GM21360 (cell line): ENCODE measurements around the gene ELAVL4.

Experiments used
- ATAC-seq: cut with Tn5 transposase; IDR thresholded peaks from one replicate; pipeline ENCODE4 v1.9.1; 2021; ENCODE audit warnings: mild to moderate bottlenecking, moderate library complexity; ENCODE audit not compliant: unreplicated experiment

Gene ELAVL4

GRCh38 chr1:50175719-50176639 is 67.3 kb downstream of the ELAVL4 start:
- ATAC-seq: no peak

DNA sequence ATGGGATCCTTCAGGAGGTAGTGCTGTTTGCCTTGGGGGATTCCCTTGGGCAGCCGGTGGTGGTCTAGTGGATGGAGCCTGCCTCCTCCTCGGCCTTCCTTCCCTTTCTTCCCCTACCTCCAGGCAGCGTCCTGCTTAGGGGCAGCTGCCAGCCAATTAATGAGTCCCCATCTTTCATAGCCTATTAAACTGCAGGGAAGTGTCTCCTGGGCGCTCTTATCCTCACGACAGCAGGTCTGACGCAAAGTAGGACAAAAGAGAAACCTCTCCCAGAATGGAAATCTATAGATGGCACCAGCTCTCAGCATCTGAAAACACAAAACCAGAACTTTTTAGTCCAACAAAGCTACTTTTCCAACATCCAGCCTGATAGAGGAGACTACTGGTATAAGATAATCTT is 69.3 kb downstream of the ELAVL4 start:
- no peak for ATAC-seq

- ATAC-seq: no peak
Measured at GRCh38 chr1:50179639-50180038, 70.9 kb downstream of the ELAVL4 start.

- ATAC-seq: no peak
Measured at GRCh38 chr1:50180367-50180766, 71.6 kb downstream of the ELAVL4 start.

DNA sequence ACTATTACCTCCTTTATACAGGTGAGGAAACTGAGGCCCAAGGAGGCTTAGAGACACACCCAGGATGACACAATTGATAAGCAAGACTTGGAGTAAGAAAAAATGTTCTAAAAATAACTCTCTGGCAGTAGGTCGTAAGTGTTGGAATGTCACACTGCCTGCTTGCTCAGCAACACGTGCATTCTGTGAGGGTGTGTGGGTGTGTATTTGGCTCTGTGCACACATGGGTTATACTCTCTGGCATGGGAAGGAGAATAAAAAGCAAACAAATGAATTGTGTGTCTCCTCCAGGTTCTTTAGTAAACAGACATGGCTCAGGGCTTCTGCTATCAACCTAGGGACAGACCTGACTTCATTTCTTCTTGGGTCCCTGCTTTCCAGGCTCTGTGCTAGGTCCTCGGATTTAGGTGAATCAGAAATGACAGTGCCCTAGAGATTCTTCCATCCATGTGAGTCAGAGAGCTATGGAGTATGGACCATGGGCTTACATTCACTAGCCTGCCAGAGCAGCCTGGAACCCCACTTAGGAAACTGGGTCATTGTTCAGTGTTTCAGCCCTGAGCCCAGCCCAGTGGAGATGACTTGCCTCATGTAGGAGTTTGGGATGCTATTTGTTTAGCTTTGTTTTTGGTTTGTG is 72.4 kb downstream of the ELAVL4 start:
- ATAC-seq: no peak

DNA sequence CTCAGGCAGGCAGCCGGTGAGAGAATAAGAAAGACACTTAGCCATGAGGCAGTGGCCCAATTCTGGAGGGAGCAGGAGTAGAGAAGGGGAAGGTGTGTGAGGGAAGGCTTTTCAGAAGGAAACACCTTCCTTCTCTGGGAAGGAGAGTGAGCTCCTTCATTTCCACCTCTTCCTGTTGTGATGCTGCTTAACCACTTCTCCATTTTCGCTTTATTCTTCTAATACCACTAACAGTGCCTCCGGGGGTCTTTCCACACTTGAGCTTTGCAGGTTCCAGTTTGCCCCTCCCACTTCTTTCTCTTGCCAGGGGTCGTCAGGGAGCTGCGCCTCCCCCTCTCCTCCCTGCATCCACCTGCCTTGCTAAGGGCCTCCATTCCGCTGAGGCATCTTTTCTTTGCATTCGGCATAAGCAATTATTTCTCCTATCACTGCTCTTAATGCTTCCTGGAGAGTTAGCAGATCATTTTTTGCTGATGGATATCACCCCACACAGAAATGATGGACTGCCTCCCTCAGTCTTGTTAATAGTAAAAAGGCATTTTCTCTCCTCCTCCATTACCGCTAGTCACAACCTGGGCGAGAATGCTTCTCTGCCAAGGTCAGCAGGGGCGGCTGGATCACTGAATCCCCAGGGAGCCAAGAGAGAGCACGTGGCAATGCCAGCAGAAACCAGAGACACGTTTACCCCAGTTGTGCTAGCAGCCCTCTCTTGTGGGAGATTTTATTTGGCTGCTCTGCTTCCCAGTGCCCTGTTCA is 74.8 kb downstream of the ELAVL4 start:
- ATAC-seq: no peak

DNA sequence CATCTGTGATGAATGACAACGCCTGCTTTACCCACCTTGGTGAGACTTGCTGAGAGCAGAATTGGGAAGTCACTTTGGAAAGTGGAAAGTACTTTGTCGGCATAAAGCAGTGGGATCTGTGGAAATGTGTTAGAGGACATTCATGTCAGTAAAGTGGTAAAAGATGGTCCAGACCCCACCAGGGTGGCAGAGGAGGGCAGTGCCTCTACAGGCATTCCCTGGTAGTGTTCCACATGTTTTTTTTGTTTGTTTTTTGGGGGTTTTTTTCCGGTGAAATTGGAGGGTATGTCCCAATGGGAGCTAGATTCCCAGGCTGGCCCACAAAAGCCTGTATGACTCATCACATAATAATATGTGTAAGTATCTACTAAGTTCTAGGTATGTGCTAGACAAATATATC is 80.6 kb downstream of the ELAVL4 start:
- no peak for ATAC-seq

DNA sequence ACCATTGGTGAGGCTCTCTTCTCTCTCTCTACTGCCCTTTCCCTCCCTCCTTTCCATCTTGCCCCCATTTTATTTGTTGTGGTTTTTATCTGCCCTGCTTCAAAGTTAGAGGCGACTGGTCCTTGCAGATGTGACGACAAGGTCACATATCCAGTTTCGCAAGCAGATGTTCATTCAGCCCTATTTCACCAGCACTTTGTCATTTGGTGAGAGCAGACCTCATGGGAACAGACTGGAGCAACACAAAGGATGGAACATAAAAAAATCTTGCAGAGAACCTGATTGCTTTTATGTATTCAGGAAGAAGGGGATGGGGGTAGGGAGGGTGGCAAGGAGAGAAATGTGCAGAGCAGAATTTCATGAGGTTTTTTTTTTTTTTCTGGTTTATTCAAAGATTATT is 84.3 kb downstream of the ELAVL4 start:
- ATAC-seq: no peak

DNA sequence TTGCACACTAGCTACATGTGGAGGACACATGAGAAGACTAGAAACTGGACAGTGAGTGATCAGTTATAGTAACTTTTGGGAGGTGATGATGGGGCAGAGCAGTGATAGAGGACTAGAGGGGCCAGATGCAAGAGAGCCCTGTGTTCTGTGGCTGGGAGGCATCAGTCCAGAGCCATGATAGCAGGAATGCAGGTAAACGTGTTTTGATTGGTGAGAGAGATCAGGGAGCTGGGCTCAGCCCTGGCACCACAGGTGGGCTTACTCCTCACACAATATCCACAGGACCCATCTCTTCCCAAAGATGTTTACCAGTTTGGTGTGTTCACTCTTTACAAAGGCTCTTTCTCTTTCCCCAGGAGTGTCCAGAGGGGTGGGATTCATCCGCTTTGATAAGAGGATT is 86.5 kb downstream of the ELAVL4 start:
- no peak for ATAC-seq

- ATAC-seq: no peak
Measured at GRCh38 chr1:50196081-50196480, 87.4 kb downstream of the ELAVL4 start.

GRCh38 chr1:50197216-50197615 is 88.5 kb downstream of the ELAVL4 start:
- no peak for ATAC-seq

DNA sequence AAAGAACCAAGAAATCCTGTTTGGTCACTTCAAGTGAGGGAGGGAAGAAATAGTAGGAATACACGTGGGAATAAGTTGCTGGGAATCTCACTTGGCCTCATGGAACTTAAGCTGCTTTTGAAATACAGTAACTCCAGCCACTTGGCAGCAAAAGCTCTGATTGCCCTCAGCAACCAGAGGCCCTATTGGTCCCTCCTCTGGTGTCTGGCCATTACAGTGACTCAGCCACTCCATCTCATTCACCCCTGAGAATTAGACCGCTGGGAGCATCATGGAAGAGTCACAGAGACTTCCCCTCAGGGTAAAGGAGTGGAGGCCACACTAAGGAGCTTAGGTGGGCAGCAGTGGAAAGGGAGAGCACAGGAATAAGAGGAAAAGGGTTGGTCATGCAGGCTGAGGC is 99.6 kb downstream of the ELAVL4 start:
- no peak for ATAC-seq

DNA sequence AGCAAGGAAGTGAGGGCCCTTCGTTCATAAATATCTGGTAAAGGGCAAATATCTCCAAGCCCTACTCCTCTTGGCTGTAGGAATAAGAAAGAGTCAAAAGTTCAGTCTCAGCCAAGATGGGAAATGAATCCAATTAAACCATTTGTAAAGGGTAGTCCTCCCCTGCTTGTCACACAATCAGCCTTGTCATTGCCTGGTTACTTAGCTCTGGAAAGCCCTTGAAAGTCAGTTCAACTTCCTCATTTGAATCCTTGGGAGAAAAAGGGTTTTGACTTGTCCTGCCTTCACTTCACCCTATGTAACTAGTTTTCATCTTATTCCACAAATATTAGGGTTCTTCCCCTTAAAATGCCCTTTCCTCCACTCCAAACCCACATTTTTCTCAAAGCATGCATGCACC is 100.0 kb downstream of the ELAVL4 start:
- no peak for ATAC-seq

- no peak for ATAC-seq
Measured at GRCh38 chr1:50209749-50210148, 101.0 kb downstream of the ELAVL4 start.

DNA sequence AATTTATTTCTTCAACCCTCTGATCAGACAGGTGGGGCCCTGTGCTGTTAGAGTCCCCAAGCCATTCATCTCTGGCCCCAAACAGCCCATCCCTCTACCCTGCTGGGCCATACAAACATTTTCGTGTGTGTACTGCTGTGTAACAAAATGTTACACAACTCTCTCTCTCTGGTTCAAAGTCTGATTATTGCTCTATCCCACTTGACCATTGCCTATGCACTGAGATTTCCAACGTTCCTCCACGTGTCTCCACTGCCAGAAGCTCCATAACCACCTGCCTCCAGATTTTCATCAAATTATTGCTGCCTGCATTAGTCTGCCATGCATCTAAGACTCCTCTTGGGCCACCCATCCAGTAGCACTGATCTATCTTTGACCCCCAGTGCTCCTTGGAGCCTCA is 104.8 kb downstream of the ELAVL4 start:
- ATAC-seq: no peak

- ATAC-seq: no peak
Measured at GRCh38 chr1:50214717-50215116, 106.0 kb downstream of the ELAVL4 start.

GRCh38 chr1:50218344-50219120 is 109.8 kb downstream of the ELAVL4 start:
- ATAC-seq: no peak

DNA sequence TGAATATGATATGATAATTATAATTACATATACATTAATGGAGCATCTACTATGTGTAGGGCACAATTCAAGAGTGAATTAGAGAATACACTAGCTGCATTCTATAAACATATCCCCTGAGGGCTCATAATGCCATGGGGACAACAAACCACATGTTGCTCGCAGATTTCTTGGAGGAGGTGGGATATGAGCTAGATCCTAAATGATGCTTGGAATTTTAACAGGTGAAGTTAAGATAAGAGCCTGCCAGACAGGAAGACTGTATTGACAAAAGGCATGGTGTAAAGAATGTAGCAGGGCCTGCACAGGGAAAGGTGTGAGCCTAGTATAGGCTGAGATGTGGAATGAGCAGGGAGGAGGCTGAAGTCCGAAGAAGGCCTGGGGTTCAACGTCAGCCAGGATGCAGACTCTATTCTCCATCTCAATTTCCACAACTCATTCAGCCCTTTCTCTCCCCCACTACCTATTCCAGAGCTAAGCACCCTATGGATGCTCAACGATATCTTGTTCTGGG is 120.2 kb downstream of the ELAVL4 start:
- ATAC-seq: no peak

GRCh38 chr1:50231209-50231608 is 122.5 kb downstream of the ELAVL4 start:
- no peak for ATAC-seq

DNA sequence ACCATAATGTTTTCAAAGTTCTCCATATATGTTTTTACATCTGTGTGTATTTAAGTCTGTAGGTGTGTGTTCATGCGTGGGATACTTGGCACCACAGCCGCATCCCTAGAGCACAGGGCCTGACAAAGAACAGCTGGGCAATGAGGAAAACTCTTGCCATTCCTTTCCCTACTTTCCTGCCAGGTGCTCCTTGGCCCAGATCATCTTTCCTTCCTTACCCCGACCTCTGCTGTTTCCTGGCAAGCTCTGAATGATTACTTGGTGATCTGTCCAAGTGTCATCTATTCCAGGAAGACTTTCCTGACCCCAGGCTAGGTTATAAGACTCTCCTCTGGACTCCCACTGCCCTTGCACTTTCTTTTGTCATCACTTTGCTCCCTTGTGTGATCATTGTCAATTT is 123.6 kb downstream of the ELAVL4 start:
- no peak for ATAC-seq

GRCh38 chr1:50236656-50237055 is 127.9 kb downstream of the ELAVL4 start:
- ATAC-seq: no peak
